ENCODE measurements around the gene WFDC12.
"Not testable (repeated sequence)": the region's sequence is repeated elsewhere in the genome, so short reads cannot be mapped to it uniquely, and the experiment has no call there.

Gene WFDC12, protein sequence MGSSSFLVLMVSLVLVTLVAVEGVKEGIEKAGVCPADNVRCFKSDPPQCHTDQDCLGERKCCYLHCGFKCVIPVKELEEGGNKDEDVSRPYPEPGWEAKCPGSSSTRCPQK

DNA sequence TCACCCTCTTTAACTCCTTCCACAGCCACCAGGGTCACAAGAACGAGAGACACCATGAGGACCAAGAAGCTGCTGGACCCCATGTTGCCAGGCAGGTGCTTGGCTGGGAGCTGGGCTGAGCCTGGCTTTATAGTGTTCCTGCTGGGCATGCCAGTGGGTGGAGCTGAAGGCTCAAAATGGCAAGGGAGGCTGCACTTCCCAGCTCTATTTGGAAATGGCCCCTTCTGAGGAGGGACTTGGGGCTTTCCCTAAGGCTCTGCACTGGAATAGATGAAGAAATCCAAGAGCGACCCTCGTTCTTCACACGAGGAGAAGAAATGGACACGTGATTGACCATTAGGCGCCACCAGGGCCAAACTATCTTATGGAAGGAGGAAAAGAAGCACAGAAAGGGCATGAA, at the start of gene WFDC12:
WFDC12 (minus strand) TSS at position 101 of the 400 bp plus-strand sequence; CDS start at position 83, 18 bp downstream.
- DNase-seq = no peak

DNA sequence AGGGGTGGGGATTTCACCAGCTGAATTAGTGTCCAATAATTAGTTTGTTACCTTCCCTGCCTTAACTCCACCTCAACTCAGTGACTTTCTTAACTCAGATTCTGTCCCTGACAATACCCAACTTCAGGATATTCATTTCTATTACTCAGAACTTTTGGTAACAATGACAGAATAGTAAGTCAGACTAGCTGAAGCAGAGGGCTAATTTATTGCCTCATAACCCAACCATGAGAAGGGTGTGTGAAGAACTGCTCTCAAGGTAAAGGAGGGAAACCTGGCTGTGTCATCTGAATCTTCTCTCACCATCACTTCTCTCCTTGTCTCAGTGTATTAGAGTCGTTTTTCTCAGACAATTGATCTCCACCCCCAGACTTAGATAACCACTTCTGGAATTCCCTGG, 49.3 kb upstream of the WFDC12 start:
- no peak for DNase-seq

DNA sequence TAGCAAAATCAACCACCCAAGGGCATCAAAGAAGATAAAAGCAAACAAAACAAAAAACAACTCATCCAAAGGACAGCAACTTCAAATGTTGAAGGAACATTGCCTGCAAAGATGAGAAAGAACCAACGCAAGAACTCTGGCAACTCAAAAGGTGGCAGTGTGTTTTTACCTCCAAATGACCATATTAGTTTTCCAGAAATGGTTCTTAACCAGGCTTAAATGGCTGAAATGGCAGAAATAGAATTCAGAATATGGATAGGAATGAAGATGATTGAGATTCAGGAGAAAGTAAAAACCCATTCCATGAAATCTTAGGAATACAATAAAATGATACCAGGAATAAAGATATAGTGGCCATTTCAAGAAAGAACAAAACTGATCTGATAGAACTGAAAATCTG, 40.6 kb upstream of the WFDC12 start:
- DNase-seq = no peak

DNA sequence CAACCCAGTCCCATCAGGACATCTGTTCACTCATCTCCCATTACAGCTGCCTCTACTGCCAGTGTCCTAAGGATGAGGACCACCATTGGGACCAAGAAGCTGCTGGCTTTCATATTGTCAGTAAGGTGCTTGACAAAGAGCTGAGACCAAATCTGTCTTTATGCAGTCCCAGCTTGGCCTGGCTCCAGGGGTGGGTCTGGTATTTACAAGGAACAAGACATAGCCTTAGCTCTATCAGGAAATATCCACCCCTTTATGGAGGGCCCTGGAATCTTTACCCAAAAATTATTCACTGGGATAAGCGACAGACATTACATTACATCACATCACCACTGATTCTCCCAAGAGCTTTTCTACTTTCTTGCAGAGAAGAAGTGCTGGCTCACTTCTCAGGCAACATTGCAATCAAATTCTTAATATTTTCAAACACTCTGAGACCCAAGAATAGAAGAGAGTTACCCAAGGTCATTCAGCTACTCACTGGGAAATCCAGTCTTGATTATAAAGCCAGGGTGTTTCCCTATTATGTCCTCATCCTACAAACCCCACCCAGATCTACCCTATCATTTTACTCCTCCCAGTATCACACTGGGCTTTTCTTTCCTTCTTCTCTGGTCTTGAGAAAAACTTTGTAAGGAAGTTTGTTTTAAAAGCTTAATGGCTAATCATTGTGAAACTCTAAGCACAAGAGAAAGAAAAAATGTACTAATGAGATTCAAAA, 39.0 kb upstream of the WFDC12 start:
- no peak for DNase-seq

DNA sequence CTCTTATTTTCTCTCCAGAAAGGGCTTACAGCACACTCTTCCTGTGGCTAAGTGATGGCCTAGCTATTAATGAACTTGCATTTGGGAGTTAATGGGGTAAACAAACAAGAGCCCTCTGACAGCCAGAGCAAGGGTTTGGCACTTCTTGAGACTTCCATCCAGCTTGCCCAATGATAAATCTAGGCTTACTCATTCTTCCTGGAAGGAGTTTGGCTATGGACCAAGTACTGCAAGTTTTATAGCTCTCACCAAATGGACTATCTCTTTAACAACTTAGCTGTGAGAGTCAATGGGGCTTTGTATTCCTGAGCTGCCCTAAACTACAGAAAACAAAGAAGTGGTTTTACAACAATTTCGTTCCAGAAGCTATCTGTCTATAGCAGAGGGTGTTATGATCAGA, 33.7 kb upstream of the WFDC12 start:
- DNase-seq = no peak

DNA sequence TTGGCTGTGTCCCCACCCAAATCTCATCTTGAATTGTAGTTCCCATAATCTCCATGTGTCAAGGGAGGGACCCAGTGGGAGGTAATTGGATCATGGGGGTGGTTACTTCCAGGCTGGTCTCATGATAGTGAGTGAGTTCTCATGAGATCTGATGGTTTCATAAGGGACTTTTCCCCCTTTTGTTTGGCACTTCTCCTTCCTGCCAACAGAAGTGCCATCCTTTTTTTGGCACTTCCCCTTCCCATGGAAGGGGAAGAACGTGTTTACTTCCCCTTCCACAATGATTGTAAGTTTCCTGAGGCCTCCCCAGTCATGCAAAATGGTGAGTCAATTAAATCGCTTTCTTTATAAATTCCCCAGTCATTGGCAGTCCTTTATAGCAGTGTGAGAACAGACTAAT, 32.4 kb upstream of the WFDC12 start:
- no peak for DNase-seq

DNA sequence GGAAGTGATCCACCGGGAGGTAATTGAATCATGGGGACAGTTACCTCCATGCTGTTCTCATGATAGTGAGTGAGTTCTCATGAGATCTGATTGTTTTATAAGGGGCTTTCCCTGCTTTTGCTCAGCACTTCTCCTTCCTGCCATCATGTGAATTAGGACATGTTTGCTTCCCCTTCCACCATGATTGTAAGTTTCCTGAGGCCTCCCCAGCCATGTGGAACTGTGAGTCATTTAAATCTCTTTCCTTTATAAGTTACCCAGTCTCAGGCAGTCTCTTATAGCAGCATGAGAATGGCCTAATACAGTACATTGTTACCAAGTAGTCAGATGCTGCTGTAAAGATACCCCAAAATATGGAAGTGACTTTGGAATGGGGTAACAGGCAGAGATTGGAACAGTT, 30.5 kb upstream of the WFDC12 start:
- DNase-seq = not testable (repeated sequence)

DNA sequence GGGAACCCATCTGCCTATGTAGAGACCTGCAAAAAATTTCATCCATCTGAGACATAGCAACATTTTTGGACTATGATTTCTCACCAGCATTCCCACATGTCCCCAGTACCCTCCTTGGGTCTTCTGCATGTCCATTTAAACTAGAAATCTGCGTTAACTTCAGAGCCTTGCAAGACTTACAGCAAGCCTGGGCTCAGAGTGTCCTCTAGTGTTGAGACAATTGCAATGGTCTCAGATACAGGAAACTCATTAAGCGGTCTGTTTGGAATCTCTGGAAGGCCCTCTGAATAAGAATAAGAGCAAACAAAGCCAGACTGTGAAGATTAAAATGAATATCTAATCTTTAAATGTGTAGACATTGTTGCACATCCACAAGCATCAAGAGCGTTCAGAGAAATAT, 29.9 kb upstream of the WFDC12 start:
- no peak for DNase-seq

DNA sequence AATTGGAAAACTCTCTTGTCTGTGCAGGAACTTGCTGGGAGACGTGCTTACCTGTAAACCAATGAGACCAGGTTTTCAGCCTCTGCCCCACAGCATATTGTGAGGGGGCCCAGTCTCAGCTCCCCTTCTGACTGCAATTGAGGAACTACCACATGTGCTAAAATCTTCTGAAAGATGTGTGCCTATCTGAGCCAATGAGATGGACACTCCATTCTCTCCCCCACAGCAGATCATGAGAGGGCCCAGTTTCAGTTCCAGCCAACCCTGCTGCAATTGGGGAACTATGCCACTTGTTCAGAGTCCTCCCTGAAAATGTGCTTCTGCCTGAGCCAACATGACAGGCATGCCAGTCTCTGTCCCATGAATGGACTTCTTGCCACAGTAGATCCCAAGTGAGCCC, 29.5 kb upstream of the WFDC12 start:
- DNase-seq = peak; percentile 3

DNA sequence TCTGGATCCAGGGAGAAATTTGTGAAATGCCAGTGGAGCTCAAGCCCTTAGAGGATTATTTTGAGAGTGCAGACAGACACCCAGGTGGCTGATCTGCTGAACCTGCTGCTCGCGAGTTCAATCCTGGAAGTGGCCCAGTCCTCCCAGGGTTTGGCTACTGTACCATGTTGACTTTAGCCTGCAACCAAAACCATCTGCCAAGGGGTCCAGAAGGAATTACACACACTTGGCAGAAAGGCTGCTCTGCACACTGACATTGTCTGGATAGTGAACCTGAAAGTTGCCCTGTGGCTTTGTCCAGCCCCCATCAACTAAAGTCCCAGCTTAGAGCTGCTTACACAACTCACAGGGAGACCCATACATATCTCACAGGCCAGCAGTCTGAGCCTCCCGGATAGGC, 28.9 kb upstream of the WFDC12 start:
- DNase-seq = no peak

DNA sequence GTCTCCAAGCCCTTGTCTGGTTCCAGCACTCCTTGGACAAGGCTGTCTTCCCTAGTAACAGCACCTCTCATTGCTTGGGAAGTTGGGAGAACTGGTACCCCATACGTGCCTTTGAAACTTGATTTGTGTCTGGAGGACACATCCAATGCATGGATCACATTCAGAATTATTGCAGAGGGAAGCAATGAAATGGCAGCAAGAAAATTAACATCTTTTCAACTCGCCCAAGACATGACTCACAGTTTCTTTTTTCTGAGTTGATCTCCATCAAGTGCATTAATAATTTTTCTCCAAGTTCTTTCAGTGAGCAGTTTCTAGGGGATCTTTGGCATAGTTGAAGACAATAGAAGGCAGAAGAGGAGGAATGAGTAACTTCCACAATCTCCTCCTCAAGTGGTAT, 28.1 kb upstream of the WFDC12 start:
- no peak for DNase-seq

DNA sequence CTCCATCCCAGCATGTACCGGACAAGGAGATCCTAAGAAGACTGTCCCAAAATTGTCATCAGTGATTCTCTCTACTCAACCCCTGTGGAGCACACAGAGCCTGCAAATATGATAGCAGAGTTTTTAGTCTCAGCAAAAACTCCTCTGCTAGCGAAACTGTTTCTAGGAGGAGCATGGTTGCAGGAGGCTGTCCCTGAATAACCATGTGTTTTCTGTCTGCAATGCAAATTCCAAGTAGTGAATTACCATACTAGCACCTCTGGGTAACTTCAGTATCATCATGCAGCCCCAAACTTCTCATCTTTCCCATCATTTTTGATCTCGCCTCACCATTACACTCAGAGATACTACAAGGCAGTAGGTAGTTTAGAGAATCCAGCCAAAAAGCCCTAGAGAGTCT, 24.8 kb upstream of the WFDC12 start:
- no peak for DNase-seq

DNA sequence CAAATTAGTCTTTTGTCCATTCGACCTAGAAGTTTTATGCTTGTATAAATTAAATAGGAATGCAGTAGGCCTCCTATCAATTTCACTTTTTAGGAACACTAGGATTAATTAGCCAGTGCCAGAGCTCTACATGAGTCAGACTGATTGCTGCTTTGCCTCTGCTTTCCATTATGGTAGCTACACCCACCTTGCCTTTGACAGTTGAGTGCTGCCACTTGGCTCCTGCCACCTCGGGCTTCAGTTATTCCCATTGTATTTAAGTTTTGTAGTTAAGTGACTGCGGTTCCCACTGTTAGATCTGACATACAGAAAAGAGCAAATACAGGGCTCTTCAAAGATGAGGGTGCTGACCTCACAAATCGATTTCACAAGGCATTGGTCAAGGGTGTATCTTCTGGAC, 16.6 kb upstream of the WFDC12 start:
- DNase-seq = no peak

DNA sequence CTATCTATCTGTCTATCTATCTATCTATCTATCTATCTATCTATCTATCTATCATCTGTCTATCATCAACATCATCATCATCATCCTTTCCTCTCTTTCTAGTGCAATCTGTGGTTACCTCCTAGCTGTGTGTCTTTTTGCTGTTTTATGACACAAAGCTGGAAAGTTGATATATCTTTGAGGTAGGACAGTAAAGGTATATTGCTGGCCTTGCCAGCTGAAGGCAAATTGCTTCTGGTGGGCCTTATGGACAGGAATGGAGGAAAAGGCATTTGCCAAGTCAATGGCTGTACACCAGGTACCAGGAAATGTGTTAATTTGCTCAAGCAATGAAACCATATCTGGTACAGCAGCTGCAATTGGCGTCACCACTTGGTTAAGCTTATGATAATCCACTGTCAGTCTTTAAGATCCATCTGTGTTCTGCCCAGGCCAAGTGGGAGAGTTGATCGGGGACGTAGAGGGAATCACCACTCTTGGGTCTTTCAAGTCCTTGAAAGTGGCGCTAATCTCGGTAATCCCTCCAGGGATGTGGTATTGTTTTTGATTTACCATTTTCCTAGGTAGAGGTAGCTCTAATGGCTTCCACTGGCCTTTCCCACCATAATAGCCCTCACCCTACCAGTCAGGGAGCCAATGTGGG, 15.6 kb upstream of the WFDC12 start:
- not testable (repeated sequence) for DNase-seq

DNA sequence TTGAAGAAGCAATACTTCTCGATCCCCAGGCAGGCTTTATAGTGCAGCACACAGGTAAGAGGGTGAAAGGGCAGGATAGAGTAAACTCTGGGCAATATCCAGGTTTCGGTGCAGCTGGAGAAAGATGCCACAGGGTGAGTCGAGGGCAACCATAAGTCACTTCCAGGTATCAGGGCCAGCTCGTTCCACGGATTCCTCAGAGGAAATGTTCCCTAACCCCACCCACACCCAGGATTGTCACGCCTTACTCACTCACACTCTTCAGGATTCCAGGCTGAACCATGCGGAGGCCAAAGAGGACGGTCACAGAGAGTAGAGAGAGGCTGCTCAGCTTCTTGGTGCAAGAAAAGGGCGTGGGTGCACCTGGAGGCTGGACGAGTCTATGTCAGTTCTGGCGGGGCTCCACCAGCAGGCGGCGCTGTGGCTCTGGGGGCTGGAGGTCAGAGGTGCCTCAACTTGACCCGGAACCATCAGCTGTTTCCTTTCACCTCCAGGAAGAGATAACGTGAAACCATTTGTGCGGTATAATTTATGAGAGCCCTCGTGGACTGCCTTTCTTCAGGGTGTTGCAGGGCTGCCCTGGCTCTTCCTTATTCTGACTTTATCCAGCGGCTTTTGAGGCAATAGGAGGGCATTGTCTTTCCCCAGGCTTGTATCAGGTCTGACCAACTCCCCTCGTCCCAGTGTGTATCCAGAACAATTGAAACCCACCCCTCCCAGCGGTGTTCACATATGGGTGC, 14.5 kb upstream of the WFDC12 start:
- peak; percentile 81 for DNase-seq

DNA sequence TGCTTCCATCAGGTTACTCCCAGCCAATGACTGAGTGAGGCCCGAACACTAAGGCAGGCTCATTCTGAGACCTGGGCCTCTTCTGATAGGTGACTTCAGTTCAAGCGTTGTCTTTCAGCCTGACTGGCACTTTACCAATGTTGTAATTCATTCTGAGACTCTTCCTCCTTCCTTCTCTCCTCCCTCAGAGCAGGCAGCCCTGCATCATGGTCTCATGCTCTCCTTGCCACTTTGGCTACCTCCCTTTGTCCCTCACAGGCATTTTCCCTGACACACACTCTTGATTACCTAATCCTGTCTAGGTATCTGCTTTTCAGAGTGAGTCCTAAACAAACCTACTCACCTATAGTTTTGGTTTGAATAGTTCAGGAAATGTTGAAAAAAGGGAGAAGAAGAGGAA, 12.6 kb upstream of the WFDC12 start:
- DNase-seq = no peak

DNA sequence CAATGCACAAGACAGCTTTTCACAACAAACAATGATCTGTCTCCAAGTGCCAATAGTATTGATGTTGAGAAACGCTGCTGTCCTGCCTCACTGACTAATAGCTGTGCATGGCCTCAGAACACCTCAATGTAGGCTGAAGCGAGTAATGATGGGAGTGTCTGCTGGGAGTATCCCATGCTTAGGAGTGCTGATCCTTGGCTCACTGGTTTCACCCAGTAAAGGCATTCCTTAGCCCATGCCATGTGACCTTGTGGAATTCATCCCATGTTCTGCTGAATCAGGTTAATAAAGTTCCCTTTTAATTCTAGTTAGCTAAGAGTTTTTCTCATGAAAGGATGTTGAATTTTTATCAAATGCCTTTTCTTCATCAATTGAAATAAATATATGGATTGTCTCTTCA, 3.8 kb upstream of the WFDC12 start:
- DNase-seq = no peak

DNA sequence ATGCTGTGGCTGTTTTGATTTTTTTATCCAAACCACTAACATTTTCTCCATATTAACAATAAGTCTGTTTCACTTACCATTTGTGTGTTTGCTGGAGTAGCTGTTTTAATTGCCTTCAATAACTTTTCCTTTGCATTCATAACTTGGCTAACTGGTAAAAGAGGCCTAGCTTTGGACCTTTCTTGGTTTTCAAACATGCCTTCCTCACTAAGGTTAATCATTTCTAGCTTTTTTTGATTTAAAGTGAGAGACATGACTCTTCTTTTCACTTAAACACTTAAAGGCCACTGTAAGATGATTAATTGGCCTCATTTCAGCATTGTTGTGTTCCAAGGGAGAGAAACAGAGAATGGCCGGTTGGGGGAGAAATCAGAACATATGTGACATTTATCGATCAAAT, 2.9 kb downstream of the WFDC12 start:
- no peak for DNase-seq

DNA sequence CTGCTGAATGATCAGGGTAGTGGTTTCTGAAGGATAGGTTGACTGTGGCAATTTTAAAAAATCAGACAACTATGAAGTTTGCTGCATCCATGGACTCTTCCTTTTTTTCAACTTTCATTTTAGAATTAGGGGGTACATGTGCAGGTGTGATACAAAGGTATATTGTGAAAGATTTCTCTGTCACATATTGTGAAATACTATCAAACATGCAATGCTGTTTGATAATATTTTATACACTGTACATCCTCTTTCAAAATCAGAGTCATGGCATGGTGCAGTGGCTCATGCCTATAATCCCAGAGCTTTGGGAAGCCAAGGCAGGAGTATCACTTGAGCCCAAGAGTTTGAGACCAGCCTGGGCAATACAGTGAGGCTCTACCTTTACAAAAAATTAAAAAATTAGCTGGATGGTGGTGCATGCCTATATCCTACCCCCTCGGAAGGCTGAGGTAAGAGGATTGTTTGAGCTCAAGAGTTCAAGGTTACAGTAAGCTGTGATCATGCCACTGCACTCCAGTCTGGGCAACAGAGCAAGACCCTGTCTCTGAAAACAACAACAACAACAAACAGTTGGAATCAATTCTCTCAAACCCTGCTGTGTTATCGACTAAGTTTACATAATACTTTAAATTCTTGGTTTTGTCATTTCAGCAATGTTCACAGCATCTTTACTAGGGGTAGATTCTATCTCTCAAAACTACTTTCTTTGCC, 4.6 kb downstream of the WFDC12 start:
- no peak for DNase-seq

DNA sequence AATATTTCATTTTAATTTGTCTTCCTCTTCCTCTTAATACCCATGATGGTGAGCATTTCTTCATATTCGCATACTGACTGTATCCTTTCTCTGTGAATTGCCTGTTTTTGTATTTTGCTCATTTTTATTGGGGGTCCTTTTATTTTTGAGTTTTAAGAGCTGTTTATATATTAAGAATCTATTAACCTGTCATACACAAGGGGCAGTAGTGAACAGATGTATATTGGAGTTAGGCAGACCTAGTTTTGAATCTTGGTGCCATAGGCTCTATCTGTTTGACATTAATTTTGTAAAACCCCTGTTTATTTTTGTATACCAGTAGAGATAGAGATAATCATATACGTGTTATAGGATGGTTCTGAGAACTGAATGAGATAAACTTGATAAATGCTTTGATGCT, 6.2 kb downstream of the WFDC12 start:
- no peak for DNase-seq

DNA sequence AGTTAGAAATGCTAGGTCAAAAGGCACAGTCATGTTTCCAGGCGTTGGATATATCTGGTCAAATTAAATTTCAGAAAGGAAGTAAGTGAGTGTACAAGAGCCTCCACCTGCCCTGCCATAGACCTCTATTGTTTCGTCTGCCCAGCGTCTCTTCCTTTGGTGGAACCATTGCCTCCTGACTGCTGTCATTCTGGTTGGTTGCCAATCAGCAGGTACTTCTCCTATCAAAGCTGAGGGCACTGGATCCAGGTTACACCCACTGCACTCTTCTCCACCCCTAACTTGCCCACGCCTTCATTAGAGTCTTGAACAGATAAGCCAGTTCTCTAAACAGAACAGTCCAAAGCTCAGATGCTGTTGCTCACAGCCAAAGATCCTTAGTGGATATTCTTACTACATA, 6.7 kb downstream of the WFDC12 start:
- no peak for DNase-seq

DNA sequence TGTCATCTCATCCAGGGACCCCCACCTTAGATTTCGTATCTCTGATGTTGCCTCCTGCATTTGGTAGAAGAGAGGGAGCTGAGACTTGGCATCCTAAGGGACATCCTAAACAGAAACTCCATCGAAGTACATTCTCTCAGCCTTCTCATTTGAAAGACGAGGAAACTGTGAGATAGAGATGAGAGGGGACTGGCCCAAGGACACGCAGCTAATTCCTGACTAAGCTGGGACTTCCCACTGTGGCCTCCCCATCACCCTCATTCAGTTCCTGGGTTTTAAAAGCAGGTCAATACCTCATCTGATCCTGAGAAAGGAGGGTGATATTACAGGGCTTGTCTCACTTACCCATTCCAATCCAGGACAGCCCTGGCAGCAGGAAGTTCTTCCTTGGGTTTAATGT, 8.4 kb downstream of the WFDC12 start:
- no peak for DNase-seq

DNA sequence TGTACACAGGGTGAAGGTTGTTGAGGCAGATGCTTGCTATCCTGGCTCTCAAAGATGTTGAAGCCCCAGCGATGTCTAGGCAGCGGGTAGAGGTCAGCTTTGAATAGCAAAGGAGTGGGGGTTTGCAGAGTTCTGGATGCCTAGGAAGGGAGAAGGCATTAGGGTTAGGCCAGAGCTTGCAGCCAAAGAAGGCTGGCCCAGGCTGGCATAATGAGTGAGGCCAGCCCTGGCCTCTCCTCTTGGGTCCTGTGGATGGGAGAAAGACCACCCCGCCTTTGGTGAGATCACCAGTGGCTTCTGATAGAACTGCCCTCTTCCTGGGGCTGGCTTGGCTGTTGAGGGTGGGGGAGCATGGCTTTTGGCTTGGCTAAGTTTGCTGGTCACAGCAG, 8.9 kb downstream of the WFDC12 start:
- no peak for DNase-seq
